ENCODE data around the gene GRID1.

Gene GRID1

DNA sequence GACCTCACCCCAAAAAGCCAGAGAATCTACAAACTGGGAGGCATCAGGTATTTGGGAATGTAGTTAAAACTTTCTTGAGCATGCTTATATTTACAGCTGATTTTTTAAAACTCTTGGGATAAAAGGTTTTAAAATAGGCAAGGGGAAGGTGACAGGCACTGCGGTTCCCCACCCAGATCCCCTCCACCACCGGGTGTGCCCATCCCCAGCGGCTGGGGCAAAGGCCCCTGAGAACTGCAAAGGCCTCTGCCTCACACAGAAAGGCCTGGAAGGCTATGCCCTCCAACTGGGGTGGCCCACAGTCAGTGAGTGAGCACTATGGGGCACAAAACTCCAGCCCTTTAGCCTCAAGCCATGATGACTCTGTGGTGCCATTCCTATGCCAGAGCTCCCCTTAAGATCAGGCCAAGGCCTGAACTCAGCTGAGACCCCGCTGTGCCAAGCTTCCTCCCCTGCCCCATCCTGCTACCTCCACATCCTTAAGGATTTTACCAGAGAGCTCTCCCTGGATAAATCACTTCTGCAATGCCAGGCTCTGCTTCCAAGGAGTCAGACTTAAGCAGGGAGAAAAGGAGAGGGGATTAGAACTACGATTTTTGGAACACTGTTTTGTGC lies 299.1 kb downstream of the GRID1 start:
- DNase-seq = no peak

DNA sequence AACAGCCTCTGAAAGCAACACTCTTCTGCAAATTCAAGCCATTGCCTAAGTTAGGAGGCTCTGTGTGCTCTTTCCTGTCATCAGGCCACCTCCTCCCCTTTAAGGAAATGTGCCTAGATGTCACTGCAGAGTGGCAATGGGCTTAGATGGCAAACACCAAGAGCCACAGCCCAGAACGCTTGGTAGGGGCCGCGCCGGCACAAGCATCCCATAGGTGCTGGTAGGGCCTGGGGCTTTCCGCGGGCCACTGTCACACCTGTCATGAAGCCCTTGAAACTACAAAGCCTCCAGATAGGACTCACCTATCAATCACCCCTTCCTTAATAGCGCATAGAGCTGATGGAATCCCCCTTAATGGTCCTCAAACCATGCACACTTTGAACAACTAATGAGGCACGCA lies 299.9 kb downstream of the GRID1 start:
- no peak for DNase-seq

DNA sequence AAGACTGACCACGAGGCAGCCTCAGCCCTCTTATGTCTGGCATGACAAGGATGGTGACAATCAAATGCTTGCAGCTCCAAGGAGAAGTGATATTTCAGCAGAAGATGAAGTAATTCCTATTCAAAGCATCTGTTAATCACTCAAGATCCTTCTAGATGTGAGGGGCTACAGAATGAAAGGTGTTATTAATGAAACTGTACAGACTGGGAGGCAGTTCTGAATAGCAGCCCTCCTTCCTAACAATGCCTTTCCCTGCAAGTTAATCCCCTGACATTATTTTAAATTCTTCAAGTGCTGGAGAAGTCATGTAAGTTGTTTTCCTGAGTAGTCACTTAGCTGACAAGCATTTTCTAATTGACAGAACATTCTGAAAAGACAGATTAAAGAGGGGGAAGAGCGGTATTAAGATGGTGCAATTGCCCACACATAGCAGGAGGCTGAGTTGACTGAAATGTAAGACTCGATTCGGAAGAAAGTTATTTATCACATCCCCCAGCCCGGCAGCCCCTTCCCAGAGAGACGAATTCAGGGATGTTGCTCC lies 300.8 kb downstream of the GRID1 start:
- DNase-seq = no peak

DNA sequence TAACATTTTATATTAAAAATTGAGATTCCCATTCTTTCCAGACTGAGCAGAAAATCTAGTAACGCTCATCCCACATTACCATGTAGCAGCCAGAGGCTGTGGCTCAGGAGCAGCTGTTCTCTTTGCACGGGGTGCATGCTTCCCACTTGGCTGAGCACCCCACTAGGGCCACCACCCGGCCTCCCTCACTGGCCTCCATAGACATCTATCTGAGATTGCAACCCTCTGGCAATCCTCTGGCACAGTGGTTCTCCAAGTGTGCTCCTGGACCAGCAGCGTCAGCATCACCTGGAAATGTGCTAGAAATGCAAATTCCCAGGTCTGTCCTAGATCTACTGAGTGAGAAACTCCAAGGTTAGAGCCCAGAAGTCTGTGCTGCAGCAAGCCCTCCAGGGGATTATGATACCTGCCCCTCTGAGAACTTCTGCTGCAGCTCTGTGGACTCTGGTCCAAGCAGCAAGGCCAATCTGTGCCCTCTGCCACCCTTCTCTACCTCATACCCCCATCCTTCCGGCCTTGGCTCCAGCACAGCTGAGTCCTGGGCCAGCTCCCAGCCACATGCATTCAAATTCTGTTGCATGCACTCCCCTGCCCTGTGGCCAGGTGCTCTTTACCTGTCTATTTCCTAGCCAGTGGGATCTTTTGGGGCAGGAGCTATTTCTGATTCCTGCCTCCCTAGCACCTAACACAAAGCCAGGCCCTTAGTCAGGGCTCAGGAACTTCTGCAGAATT lies 301.5 kb downstream of the GRID1 start:
- no peak for DNase-seq

DNA sequence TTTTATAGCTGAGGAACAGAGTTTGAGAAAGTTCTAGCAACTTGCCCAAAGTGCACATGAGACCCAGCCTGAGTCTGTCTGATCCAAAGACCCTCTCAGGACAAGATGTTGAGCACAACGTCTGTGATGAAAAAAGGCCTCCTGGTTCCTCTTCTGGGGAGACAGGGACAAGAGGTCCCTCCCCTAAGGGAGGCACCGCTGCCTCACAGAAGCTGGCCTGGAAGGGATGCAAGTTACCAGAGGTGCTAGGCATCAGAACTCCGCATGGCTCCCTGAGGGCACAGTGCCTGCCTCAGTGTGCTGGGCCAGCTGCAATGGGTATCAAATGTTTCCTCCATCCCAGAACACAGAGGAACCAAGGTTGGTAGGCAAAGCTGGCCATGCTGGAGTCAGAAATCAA lies 302.4 kb downstream of the GRID1 start:
- no peak for DNase-seq

DNA sequence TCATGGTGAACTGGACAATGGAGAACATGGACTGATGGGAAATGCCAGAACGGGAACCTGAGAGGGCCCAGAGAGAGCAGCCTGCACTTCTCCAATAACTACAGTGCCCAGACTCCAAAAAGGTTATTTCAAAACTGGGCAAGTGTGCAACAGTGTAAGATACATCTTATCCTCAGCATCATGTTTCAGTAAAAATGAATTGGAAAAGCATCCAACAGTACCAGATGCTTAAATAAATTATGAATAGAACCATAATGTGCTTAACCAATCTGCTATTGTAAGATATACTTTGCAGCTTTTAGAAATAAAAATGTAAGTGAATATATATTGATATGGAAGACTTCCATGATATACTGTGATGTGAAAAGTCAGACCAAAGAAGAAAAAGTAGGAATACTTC lies 303.3 kb downstream of the GRID1 start:
- DNase-seq = no peak

DNA sequence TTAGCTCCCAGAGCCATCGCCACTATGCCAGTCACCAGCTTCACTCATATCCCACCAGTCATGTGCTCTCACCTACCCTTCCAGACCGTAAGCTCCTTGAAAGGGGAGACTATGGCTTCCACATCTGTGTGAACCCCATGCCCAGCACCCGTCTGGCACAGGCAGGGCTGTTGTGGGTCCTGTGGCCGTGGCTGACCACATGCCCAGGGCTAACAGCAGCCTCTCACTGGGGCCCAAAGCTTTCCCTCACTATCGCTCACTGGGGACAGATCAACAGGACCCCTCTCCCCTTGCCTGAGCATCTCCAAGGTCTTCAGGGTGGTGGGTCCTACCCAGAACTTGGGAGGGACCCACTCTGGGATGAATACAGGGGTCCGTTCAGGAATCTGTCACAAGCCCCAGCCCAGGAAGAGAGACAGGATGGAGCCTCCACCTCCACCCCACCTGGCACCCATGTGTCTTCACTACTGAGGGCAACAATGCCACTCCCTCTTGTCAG lies 303.9 kb downstream of the GRID1 start:
- no peak for DNase-seq

DNA sequence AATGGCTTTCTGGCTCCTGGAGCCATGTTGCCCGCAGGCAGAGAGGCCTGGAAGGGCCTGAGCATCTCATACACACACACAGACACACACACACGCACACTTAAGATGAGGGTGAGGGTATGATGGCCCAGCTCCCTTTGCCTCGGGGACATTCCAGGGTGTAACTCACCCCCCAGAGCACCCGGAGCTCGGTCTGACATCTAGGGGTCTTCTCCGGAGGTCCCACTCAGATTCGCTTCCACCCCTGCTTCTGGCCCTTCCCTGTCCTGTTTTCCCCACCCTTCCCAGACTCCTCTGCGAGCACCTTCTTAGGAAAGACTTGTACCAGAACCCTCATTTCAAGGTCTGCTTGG lies 304.4 kb downstream of the GRID1 start:
- DNase-seq = no peak

DNA sequence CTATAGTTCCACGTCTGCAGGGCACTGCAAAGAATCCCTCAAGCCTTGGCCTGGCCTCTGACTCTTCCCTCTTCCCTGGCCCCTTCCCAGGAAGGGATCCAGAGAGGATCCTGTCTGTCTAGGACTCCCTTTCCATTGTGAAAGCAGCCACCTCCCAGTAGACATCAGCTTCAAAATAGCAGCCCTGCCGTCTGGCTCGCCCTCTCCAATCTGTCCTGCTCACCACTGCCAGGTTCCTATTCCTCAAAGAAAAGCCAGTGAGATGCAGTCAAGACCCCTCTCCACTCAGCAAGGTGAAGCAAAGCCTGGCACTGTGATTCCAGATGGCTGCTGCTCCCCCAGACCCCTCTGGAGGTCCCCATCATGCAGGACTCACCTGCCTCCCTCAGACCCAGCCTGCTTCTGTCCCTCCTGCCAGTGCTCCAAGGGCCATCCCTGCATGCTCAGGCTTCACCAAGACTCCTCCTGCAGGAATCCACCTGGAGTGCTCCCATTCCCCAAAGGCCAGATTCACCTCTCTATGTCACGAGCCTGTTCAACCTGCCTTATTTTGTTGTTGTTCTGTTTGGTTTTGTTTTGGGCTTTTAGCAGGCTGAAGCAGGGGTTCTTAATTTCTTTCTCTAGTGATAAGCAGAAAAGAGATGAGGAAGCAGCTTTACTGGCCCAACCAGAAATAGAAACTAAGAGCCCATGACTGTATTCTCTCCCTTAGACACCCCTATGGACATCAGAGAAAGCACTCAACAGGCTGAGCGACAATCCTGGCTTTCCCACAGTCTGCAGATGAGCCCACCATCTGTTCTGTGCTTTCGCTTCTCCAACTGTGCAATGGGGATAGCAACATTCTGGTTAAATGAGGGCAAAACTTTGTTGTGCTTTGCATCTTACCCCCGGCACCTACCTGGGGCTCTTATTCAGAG lies 305.1 kb downstream of the GRID1 start:
- no peak for DNase-seq

DNA sequence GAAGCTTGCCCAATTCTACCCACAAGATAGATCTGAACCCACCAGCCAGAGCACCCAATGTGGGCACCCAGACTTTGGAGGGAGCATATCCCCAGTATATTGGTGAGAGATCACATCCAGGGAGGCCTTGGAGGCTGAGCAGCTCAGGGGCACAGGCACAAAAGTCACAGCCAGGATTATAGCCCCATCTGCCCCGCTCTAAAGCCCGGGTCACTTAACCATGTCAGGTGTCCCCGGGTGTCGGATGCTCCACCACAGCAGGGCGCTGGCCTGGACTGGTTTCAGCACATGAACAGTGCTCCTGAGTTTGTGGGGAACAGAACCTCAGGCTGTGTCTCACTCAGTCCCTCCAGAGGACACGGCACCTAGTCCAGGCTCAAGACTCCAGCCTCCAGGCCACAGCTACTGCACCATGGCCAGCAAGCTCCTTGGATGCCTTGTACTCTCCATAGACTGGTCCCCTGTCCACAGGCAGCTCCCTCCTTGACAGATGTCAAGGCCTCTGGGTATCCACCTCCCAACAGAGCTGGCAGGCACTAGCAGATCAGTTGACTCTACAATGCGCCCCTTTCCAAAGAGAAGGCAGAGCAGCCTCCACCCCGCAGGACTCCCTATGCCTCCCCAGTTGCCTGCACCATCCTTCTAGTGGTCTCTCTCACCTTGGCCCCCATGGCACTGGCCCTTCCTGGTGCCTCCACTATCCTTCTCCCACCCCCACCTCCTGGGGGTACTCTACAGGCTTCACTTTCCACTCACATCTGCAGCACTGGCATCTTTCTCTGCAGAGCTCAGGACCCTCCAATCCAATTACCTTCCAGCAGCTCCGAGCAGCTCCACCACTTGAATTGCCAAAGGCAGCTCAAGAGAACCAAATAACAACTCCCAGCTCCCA lies 306.0 kb downstream of the GRID1 start:
- DNase-seq = no peak

DNA sequence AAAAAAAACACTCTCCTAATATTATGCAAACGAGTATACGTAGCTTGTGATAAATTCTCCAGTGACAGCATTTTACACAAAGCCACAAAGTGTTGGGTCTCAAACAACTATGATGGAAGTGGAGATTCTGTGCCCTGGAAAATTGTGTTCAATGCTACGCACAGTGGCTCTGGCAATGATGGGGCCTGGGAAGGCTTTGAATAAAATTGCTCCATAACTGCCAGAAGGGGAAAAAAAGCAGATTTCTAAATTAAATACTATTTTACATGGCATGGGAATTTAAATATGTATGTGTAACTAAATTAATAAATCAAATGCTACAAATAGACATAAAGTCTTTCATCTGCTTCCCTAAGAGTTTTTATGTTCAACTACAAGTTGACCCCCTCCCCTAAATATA lies 306.7 kb downstream of the GRID1 start:
- DNase-seq = no peak

DNA sequence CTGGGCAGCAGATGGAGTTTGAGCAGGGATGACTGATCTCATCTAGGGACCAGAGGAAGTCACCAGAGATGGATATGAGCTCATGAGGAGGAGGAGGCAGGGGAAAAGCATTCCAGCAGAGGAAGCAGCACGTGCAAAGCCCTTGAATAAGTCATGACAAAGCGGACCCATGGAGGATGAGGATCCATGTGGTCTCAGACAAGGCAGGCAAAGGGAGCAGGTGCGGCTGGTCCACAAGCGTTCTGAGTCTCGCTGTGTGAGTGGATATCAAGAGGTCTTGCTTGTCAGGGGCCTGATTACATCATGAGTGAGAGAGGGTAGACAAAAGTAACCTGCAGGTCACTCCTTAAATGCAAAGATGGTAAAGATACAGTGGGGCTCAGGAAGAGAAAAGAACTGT lies 307.6 kb downstream of the GRID1 start:
- DNase-seq = no peak

DNA sequence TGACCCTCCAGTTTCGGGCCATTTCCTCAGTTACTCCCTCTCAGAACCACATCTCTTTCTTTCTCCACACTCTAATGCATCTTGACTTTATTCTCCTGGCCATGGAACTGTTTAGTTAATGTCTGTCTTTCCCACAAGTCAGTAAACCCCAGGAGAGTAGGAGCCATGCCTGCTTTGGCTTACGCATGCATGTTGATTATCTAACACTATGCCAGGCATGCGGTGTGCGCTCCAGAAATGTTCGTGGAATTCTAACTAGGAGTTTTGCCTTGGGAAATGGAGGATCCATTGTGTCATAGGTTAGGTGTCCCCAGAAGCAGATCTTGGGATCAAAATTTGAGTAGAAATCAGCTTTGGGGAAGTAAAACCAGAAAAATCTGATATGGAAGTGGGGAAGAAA lies 308.9 kb downstream of the GRID1 start:
- no peak for DNase-seq

DNA sequence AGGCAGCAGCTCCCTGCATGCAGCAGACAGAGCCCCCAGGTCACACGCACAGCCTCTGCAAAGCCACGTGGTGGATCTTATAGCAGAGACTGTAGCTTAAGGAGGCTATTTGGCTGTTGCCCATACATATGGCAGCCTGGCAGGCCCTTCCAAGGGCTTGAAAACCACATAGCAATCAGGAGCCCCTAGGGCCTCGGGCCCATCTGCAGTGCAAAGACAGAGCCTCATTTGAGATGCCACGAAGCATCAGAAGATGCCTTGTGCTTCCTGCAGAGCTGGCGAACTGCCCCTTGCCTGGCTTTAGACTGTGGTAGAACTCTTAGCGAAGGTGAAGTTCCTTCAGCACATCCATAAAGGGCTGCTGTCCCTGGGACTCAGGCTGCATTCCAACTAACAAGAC lies 309.9 kb downstream of the GRID1 start:
- peak; percentile 11 for DNase-seq

DNA sequence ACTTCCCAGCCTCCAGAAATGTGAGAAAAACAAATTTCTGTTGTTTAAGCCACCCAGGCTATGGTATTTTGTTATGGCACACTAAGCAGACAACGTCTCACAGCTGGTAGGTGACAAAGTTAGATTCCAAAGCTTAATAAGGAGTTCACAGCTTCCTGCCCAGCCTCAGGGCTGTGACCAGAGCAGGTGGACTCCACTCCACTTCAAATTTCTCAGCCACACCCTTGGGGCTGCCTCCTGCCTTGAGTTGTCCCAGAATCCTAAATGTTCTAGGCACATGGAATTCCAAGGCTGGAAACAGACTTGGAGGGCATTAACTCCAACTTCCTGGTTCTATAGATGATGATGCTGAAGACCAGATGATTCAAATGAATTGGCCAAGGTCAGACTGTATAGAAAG lies 310.7 kb downstream of the GRID1 start:
- DNase-seq = no peak

DNA sequence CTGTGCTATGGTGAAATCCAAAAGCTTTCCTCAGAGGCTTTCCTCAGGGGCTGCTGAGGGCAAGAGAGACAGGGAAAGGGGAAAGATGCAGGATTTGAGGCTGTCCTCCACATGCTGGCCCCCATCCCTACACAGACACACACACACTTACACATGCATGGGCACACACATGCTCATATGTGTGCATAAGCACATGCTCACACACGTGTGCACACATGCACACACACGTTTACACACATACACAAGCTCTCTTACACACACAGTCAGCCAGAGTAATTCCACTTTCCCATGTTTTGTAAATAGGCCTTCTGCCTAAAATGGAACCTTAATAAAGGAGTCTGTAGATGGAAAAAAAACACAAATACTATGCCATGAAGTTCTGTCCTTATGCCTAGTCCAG lies 312.9 kb downstream of the GRID1 start:
- no peak for DNase-seq

DNA sequence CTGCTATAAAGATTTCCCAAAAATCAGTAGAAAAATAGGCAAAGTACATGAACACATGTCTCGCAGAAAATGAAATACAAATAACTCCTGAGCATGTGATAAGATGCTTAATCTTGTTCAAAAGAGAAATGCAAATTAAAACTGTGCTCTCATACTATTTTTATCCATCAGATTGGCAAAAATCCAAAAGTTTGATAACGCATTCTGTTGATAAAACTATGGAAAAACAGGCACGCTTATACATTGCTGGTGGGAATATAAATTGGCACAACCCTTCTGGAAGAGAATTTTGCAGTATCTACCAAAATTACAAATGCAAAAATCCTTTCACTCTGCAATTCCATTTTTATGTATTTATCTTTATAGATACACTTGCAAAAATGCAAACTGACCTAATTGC lies 315.0 kb downstream of the GRID1 start:
- DNase-seq = no peak

DNA sequence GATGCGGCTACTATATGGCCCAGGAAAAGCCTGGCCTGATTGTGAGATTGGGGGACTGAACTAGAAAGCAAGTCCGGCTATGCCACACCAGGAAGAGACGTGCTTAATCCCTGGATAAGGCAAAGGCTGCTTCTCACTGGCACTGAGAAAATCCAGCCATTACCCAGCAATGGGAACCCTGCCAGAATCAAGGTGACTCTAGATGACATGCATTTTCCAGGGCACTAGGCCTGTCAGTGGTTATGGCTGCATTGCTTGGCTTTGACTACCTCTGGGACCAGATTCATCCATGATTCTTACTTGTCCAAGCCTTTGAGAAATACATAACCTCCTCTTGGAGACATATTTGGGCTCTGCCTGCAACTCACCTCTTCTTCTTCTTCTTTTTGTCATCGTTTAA lies 317.2 kb downstream of the GRID1 start:
- DNase-seq = no peak

DNA sequence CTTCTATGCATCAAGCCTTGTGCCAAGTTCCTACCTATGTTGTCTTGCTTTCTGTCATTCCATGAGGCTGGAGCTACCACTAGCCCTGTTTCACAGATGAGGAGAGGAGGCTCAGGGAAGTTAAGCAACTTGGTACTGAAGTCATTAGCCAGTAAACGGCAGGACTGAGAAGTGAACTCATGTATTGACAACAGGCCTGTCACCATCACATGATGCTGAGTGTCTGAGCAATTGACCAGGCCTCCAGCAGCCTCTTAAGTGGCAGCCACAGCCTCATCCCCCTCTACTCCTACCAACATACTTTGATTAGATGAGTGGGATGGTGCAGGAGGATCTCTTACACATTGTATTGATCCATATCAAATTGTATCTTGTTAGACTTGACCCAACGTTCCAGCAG lies 317.6 kb downstream of the GRID1 start:
- DNase-seq = no peak

DNA sequence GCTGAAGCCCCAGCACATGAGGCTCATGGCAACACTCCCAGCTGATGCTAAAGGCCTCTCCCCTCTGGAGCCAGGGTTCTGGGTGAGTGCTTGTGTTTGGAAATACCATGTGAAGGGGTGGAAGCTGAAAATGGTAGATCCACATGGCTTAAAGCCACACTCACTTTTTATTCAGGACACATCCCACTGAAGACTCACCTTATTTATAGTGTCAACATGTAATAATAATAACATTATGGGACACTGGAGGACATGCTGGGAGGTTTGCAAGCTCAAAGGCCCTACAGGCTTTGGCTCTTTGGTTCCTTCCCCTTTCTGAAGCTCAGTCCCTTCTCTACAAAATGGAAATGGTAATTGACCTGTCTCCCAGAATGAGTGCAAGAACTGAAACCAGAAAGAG lies 318.0 kb downstream of the GRID1 start:
- no peak for DNase-seq

DNA sequence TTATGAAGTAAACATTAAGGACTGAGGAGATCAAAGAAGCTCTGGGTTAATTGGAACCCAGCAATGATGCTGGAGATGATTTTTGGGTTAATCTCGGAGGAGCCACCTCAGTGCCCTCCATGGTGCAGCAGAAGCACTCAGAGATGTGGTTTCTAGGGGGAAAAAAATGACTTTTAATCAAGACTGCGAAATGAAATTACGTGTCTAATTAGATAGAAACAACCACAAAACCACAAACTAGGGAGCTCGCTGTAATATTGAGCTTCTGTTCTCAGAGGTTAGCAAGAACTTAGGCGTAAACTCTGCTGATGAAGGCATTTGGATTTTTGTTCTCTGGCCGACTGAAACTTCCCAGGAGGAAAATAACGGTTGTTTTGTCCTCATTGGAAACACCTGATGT lies 319.0 kb downstream of the GRID1 start:
- DNase-seq = no peak

DNA sequence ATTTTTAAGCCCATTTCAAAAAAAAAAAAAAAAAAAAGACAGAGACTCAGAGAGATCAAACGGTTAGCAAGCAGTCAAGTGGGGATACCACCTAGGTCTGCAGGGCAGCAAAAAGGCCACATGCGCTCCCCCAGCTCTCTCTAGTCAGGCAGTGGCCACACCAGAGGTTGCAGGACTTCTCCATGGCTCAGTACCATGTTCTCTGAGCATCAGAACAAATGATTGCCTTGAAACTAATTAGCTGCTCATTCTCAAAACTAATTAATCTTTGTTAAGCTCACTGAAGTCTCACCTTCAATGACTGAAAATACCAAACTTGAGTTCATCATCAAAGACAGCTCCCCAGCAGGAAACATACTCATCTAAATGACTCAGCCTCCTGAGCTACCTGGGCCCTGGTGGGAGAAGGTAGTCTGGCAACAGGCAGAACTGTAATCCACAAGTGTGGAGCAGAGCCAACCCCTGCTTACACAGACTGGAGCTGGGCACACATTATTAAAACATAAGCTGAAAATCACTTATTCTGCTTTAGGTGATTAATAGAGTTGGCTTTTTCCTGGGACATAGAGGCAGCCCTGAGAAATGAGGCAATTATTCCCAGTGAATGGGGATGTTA lies 319.6 kb downstream of the GRID1 start:
- DNase-seq = no peak
